22Rv1 (cell line): ENCODE data around the gene MCM10.

Source experiments
- CTCF ChIP-seq: fragments of 450-650 bp; IDR thresholded peaks from 2 replicates; pipeline ENCODE4 v1.5.1; 2017; ENCODE audit warnings: mild to moderate bottlenecking
- ZFX ChIP-seq: fragments of 450-650 bp; IDR thresholded peaks from 2 replicates; pipeline ENCODE4 v1.6.1; 2017; ENCODE audit warnings: antibody characterized with exemption, borderline replicate concordance

DNA sequence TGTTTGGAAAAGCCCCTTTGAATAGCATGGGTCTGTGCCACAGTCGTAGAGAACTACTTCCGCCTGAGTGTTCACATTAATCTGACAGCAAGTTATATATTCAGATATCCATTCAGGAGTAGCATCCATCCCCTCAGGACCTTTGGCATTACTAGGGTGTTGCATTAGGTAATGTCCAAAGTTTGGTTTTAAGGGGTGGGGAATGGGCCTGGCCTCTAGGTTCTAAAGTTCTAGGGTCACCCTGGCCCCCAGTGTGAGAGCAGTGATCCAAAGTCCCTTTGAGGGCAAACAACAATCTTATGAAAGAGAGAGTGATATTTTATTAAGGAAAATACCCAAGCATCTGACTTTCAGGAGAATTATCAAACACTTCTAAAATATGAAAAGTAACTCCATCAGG lies 12.3 kb downstream of the MCM10 start:
- TF ChIP-seq CTCF (no peak), ZFX (no peak)
